Heart right ventricle (tissue), 16 donors: ENCODE measurements around the gene PAK3. TPM values are rescaled to one million over a fixed set of nuclear protein-coding genes. Genes with fewer than 3 reads are reported as not detected.
A peak's percentile ranks its signal among the peaks of the same experiment; 100 is the strongest.

Source experiments
- ATAC-seq, 8 donors: fragments of 200-7000 bp; cut with Tn5 transposase; one replicate each; pipeline ENCODE4 v1.9.1; 2020; ENCODE audit warnings: mild to moderate bottlenecking in 8 of 8, moderate library complexity in 8 of 8, moderate number of reproducible peaks in 1 of 8
- DNase-seq, 2 donors: peaks; one replicate each; pipeline ENCODE4 v3.0.0-alpha.2; 2020
- H3K27ac ChIP-seq, 10 donors: fragments of 200-600 bp; sonication (generic) in 2 of 10; one replicate each; pipeline versions ENCODE4 v1.5.0 to v1.8.0; 2020 to 2022; ENCODE audit warnings: mild to moderate bottlenecking in 3 of 10
- H3K27me3 ChIP-seq, 7 donors: fragments of 200-600 bp; one replicate each; pipeline ENCODE4 v1.8.0; 2021 to 2022; ENCODE audit warnings: mild to moderate bottlenecking in 2 of 7
- H3K36me3 ChIP-seq, 9 donors: fragments of 200-600 bp; sonication (generic) in 1 of 9; one replicate each; pipeline versions ENCODE4 v1.5.0 to v1.8.0; 2020 to 2022; ENCODE audit warnings: mild to moderate bottlenecking in 2 of 9
- H3K4me1 ChIP-seq, 9 donors: fragments of 200-600 bp; sonication (generic) in 1 of 9; one replicate each; pipeline versions ENCODE4 v1.5.0 to v1.8.0; 2020 to 2022; ENCODE audit warnings: mild to moderate bottlenecking in 4 of 9
- H3K4me3 ChIP-seq, 10 donors: fragments of 200-600 bp; sonication (generic) in 2 of 10; one replicate each; pipeline versions ENCODE4 v1.5.0 to v1.8.0; 2020 to 2022; ENCODE audit warnings: mild to moderate bottlenecking in 7 of 10, moderate library complexity in 2 of 10
- H3K9me3 ChIP-seq, 11 donors: fragments of 200-600 bp in 10 of 11; sonication (generic) in 2 of 11; one replicate each; pipeline versions ENCODE4 v1.5.0 to v1.8.0; 2013 to 2022; ENCODE audit warnings: mild to moderate bottlenecking in 2 of 11, control low read depth in 1 of 11, moderate library complexity in 1 of 11
- WGBS, 2 donors: extraction: QIAGEN DNeasy Blood & Tissue Kit; methylation state at CpG; one replicate each; pipeline ENCODE4 v1.1.7; 2013; ENCODE audit warnings: inconsistent platforms in 1 of 2; 5-methylcytosine and 5-hydroxymethylcytosine counted together
- intact Hi-C, 10 donors: fragments of 100-400 bp; cut with DNase I; formaldehyde crosslinking; loops; one replicate each; pipeline versions ENCODE4 v1.11.1 to v1.14.2; 2022
- polyA plus RNA-seq, 2 donors: library from polyadenylated mRNA; stranded (reverse); fragments of 200-250 nt; gene quantifications; one replicate each; pipeline ENCODE4 v1.2.3, GENCODE V29; 2013
- total RNA-seq, 10 donors: library from RNA; stranded (reverse); fragmentation: NEBNext Ultra II Directional in 3 of 10; extraction: Animal tissue kit (Norgen Biotek cat#: 25700) in 3 of 10; gene quantifications; one replicate each; pipeline versions ENCODE4 v1.2.1 to v1.2.4, GENCODE V29; 2021 to 2023
- TF ChIP-seq, protein P1 (sequence below), 9 donors: fragments of 200-600 bp; sonication (generic) in 2 of 9; IDR thresholded peaks; one replicate each; pipeline versions ENCODE4 v1.5.0 to v1.8.0; 2021 to 2022; ENCODE audit warnings: antibody characterized with exemption in 9 of 9, mild to moderate bottlenecking in 5 of 9, moderate library complexity in 1 of 9
- donor health status: Arrhythmogenic right ventricular cardiomyopathy.
- donor health status: ischemic (EF 13 %, LVEDD 7.1; RV severe dilation, severe dysfunction).
- donor health status: healthy with polysubstance abuse.
- donor health status: DM: no; HTN: yes; CAD: no.
- donor health status: DM: no; HTN: no; CAD: no.
- donor health status: ischemic (EF 25% LVEDD 6.9; RV normal size, moderate dysfunction).
- donor health status: ischemic (EF 25% LVEDD 5.7; RV mildly dilated, moderate dysfunction).
- donor health status: healthy.
- donor health status: DM: yes; HTN: yes; CAD: no.
- donor health status: Ischemic cardiomyopathy.
- donor health status: ischemic (EF 35%, LVEDD 5.7; RV mildly dilated, moderate dysfunction).
- donor health status: nonischemic (EF 11% LVEDD 7.7; RV severe dilation, severe dysfunction).
- donor health status: DM: yes; HTN: yes; CAD: no.
- donor health status: PGD.
- donor health status: ischemic (EF 29% LVEDD 5.4; RV normal size, mild dysfunction).
- donor health status: nonischemic (EF 23%, LVEDD 6.1; RV moderate dilation, normal function).

The PAK3 gene
- total and polyA plus RNA-seq, 12 donors = under 0.01 to 1.4 (median 0.41) TPM

DNA sequence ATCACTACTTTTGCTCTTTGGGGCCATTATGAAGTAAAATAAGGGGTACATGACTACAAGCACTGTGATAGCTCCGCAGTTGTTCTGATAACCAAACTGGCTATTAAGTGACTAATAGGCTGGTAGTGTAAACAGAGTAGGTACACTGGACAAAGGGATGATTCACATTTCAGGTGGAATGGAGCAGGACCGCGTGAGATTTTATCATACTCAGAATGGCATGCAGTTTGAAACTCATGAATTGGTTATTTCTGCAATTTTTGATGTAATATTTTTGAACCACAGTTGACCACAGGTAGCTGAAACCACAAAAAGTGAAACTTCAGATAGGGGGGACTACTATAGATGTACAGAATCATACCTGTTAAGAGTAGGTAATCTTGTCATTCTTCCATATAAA is 55.8 kb downstream of the PAK3 start:
- DNase-seq (no peak), ATAC-seq (no peak)
- intact Hi-C loops = no loop called here
- Histone ChIP-seq H3K4me1 (no peaks in the 10 kb centered on the region), H3K27me3 (peaks cover 0 to 69% (median 0%) of the 10 kb centered on the region in 7 donors), H3K4me3 (no peak overlapping the region), H3K9me3 (no peaks in the 10 kb centered on the region), H3K36me3 (no peaks in the 10 kb centered on the region), H3K27ac (no peak overlapping the region)
- WGBS, 2 donors = 89 to 90% methylated on average over 3 of the region's 3 CpGs
- TF ChIP-seq, protein P1, sequence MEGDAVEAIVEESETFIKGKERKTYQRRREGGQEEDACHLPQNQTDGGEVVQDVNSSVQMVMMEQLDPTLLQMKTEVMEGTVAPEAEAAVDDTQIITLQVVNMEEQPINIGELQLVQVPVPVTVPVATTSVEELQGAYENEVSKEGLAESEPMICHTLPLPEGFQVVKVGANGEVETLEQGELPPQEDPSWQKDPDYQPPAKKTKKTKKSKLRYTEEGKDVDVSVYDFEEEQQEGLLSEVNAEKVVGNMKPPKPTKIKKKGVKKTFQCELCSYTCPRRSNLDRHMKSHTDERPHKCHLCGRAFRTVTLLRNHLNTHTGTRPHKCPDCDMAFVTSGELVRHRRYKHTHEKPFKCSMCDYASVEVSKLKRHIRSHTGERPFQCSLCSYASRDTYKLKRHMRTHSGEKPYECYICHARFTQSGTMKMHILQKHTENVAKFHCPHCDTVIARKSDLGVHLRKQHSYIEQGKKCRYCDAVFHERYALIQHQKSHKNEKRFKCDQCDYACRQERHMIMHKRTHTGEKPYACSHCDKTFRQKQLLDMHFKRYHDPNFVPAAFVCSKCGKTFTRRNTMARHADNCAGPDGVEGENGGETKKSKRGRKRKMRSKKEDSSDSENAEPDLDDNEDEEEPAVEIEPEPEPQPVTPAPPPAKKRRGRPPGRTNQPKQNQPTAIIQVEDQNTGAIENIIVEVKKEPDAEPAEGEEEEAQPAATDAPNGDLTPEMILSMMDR (IDR thresholded peaks at IDR 0.05) = no peak

DNA sequence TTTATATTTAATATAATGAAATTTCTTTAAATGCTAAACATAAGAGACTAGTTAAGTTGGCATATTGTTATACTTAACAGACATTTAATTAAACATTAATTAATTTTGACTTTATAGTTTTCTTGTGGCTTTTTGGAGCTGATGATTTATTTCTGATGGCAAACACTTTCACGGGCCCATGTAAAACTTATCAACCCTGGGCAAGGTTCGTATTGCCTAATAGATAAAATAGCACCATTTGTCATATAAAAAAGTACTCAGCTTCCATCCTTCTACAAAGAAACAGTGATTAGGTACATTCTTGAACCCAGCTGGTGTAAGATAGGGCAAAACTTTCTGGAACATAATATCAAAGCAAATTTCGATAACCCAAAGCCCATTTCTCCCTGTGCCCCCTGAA is 63.2 kb downstream of the PAK3 start:
- ATAC-seq = no peak
- Histone ChIP-seq H3K4me3 (no peak overlapping the region), H3K27ac (no peak overlapping the region), H3K36me3 (no peaks in the 10 kb centered on the region), H3K4me1 (no peaks in the 10 kb centered on the region), H3K9me3 (no peaks in the 10 kb centered on the region), H3K27me3 (peaks cover 0 to 62% (median 0%) of the 10 kb centered on the region in 7 donors)
- no peak for DNase-seq
- TF ChIP-seq, protein P1 (IDR thresholded peaks at IDR 0.05) = no peak
- intact Hi-C loops = no loop called here
- whole genome bisulfite sequencing, 2 donors = 68 to 85% methylated on average over 3 of the region's 3 CpGs

DNA sequence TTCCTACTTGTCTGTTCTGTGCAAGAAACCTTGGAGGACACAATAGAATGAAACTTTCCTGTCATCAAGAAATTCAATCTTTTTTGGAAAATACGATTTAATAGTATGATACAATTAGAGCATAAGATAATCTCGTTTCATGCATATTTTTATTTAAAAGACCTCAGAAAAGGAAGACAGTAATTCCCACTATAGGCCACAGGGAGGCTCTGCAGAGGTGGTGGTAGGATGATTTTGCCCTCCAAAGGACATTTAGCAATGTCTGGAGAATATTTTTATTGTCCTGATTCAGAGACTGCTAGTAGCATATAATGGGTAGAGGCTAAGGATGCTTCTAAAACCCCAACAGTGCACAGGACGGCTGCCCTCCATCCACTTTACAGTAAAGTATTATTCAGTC is 68.7 kb downstream of the PAK3 start:
- Histone ChIP-seq H3K27me3 (peaks cover 0 to 64% (median 0%) of the 10 kb centered on the region in 7 donors), H3K4me3 (no peak overlapping the region), H3K9me3 (no peaks in the 10 kb centered on the region), H3K36me3 (no peaks in the 10 kb centered on the region), H3K4me1 (no peaks in the 10 kb centered on the region), H3K27ac (no peak overlapping the region)
- TF ChIP-seq, protein P1 (IDR thresholded peaks at IDR 0.05) = peak in 6 of 9 donors; percentile 10 to 32 (median 24)
- ATAC-seq = no peak
- intact Hi-C loops = loop anchor here in 4 of 10 donors (5.0 to 10.0 kb wide), 2 partner anchors 280 to 283 kb away; no protein-coding TSS in a partner anchor
- no peak for DNase-seq
- WGBS, 2 donors = 48 to 61% methylated on average over 3 of the region's 3 CpGs

DNA sequence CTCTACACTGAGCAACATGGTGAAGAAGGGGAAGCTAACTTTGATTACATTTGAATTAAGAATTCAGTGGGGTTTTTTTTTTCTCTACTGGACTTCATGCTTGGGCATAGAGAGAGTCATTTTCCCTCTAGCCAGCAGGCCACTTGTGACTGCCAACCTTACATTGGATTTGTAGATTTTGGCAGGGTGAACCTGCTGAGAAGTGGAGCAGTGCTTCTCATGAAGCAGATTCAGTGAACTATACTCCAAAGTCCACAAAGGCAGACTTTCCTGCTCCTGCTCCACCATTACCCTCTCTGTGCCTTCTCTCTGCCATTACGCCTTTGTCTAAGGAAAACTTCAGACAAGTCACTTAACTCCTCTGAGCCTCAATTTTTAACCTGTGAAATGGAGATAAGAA is 69.9 kb downstream of the PAK3 start:
- DNase-seq (no peak), ATAC-seq (no peak)
- Histone ChIP-seq H3K9me3 (no peaks in the 10 kb centered on the region), H3K4me1 (no peaks in the 10 kb centered on the region), H3K27ac (no peak overlapping the region), H3K4me3 (no peak overlapping the region), H3K36me3 (no peaks in the 10 kb centered on the region), H3K27me3 (peaks cover 0 to 66% (median 0%) of the 10 kb centered on the region in 7 donors)
- intact Hi-C loops = loop anchor here in 4 of 10 donors (5.0 to 10.0 kb wide), 2 partner anchors 279 to 281 kb away; no protein-coding TSS in a partner anchor
- TF ChIP-seq, protein P1 (IDR thresholded peaks at IDR 0.05) = no peak
- 93 to 95% methylated on average over 1 of the region's 1 CpG for WGBS, 2 donors
